GM23338 (cell line): Measurements from ENCODE around the gene TRIM14. TPM values are rescaled to one million over a fixed set of nuclear protein-coding genes. Genes with fewer than 3 reads are reported as not detected.

ENCODE experiments used
- ATAC-seq: fragments of 200-7000 bp; cut with Tn5 transposase; 3 replicates; pipeline ENCODE4 v1.9.1; 2020
- DNase-seq: peaks from one replicate; pipeline ENCODE4 v3.0.0-alpha.2; 2015; ENCODE audit warnings: low spot score
- H2AFZ ChIP-seq: fragments of 200-600 bp; sonication (generic); 2 replicates; pipeline ENCODE4 v1.8.0; 2016; ENCODE audit warnings: antibody characterized with exemption, mild to moderate bottlenecking, moderate library complexity
- H3F3A ChIP-seq: fragments of 200-600 bp; sonication (generic); replicated peaks from 2 replicates; pipeline ENCODE4 v1.8.0; 2017; ENCODE audit warnings: antibody characterized with exemption, mixed run types, low read depth
- H3K27ac ChIP-seq: fragments of 200-600 bp; sonication (generic); 2 replicates; pipeline ENCODE4 v1.6.1; 2016; ENCODE audit warnings: low read depth
- H3K27me3 ChIP-seq: fragments of 200-600 bp; sonication (generic); 2 replicates; pipeline ENCODE4 v1.8.0; 2016; ENCODE audit warnings: mild to moderate bottlenecking, mixed run types, moderate library complexity; ENCODE audit not compliant: insufficient read depth
- H3K36me3 ChIP-seq: fragments of 200-600 bp; sonication (generic); 2 replicates; pipeline ENCODE4 v1.8.0; 2016; ENCODE audit warnings: mild to moderate bottlenecking; ENCODE audit not compliant: insufficient read depth
- H3K4me1 ChIP-seq: fragments of 200-600 bp; sonication (generic); 2 replicates; pipeline ENCODE4 v1.8.0; 2016; ENCODE audit warnings: mild to moderate bottlenecking, moderate library complexity; ENCODE audit not compliant: insufficient read depth
- H3K4me2 ChIP-seq: fragments of 200-600 bp; sonication (generic); 2 replicates; pipeline ENCODE4 v1.7.1; 2017; ENCODE audit warnings: mixed run types
- H3K4me3 ChIP-seq: fragments of 200-600 bp; sonication (generic); 2 replicates; pipeline ENCODE4 v1.6.1; 2016; ENCODE audit warnings: mixed run types
- H3K79me2 ChIP-seq: fragments of 200-600 bp; sonication (generic); replicated peaks from 2 replicates; pipeline ENCODE4 v1.8.0; 2017; ENCODE audit warnings: mild to moderate bottlenecking; ENCODE audit not compliant: insufficient read depth
- H3K9me2 ChIP-seq: fragments of 200-600 bp; sonication (generic); 2 replicates; pipeline ENCODE4 v1.8.0; 2017; ENCODE audit not compliant: insufficient read depth
- H4K20me1 ChIP-seq: fragments of 200-600 bp; sonication (generic); replicated peaks from 2 replicates; pipeline ENCODE4 v1.8.0; 2017; ENCODE audit warnings: mild to moderate bottlenecking; ENCODE audit not compliant: insufficient read depth
- H3K27ac Mint-ChIP-seq: 2 replicates; pipeline ENCODE4 v1.8.0; 2020; ENCODE audit warnings: inconsistent platforms, mild to moderate bottlenecking, moderate library complexity, mixed read lengths
- H3K27me3 Mint-ChIP-seq: 3 replicates; pipeline ENCODE4 v1.8.0; 2022; ENCODE audit warnings: low read depth, mild to moderate bottlenecking, moderate library complexity, mixed read lengths, inconsistent platforms; ENCODE audit not compliant: insufficient read depth, poor library complexity
- H3K36me3 Mint-ChIP-seq: 3 replicates; pipeline ENCODE4 v1.8.0; 2021; ENCODE audit warnings: low read depth, mild to moderate bottlenecking, inconsistent platforms, moderate library complexity, mixed read lengths
- H3K4me1 Mint-ChIP-seq: 3 replicates; pipeline ENCODE4 v1.8.0; 2020; ENCODE audit warnings: mild to moderate bottlenecking, inconsistent platforms, mixed read lengths
- H3K4me3 Mint-ChIP-seq: 3 replicates; pipeline ENCODE4 v1.8.0; 2021; ENCODE audit warnings: moderate library complexity, mild to moderate bottlenecking, inconsistent platforms, mixed read lengths
- H3K9me3 Mint-ChIP-seq: 3 replicates; pipeline ENCODE4 v1.8.0; 2020; ENCODE audit warnings: moderate library complexity, mild to moderate bottlenecking, inconsistent platforms, mixed read lengths
- CREB1 ChIP-seq: fragments of 250-450 bp; sonication (Bioruptor Pico); IDR thresholded peaks from 2 replicates; pipeline ENCODE4 v1.5.0; 2020; ENCODE audit warnings: low read depth, mild to moderate bottlenecking, moderate library complexity
- CTCF ChIP-seq, 2 experiments: fragments of 200-600 bp in 1 of 2; sonication (generic) in 1 of 2; conservative IDR thresholded peaks; 2 replicates each; pipeline versions ENCODE4 v1.5.1 to v1.6.1; 2016 to 2017; ENCODE audit warnings: antibody characterized with exemption in 2 of 2, low read depth in 2 of 2, mild to moderate bottlenecking in 2 of 2, moderate library complexity in 1 of 2
- EZH2 ChIP-seq: fragments of 200-600 bp; sonication (generic); IDR thresholded peaks from one replicate; pipeline ENCODE4 v1.8.0; 2017; ENCODE audit warnings: antibody characterized with exemption, mild to moderate bottlenecking, low read depth; ENCODE audit not compliant: unreplicated experiment
- NANOG ChIP-seq: IDR thresholded peaks from 2 replicates; pipeline ENCODE4 v1.6.1; 2016; ENCODE audit warnings: antibody characterized with exemption, borderline replicate concordance
- POLR2AphosphoS5 ChIP-seq: IDR thresholded peaks from 2 replicates; pipeline ENCODE4 v1.6.1; 2016; ENCODE audit warnings: antibody characterized with exemption, low read depth
- ZNF114 ChIP-seq: fragments of 250-450 bp; sonication (Bioruptor Pico); IDR thresholded peaks from 2 replicates; pipeline ENCODE4 v1.5.0; 2020; ENCODE audit warnings: mild to moderate bottlenecking, moderate library complexity
- ZNF462 ChIP-seq: fragments of 250-450 bp; sonication (Bioruptor Pico); IDR thresholded peaks from 2 replicates; pipeline ENCODE4 v1.5.0; 2020; ENCODE audit warnings: mild to moderate bottlenecking, moderate library complexity
- polyA plus RNA-seq: library from polyadenylated mRNA; unstranded; fragments of >200 nt; fragmentation: Nextera tagmentation; extraction: Ambion mirVana; gene quantifications from 2 replicates; pipeline ENCODE4 v1.2.1, GENCODE V29; 2016
- total RNA-seq: library from RNA; depleted of rRNA; stranded (reverse); fragments of >200 nt; shearing (Covaris generic); gene quantifications from 2 replicates; pipeline ENCODE4 v1.2.3, GENCODE V29; 2014

The TRIM14 gene
- total and polyA plus RNA-seq, 2 experiments from 2014 or later, result 17.2 to 25.3 TPM

GRCh38 chr9:98057138-98057799, 61.8 kb downstream of the TRIM14 start (continued):
- TF ChIP-seq ZNF462 (CRISPR knock-in tag) (no peak), ZNF114 (CRISPR knock-in tag) (no peak), NANOG (no peak), CREB1 (CRISPR knock-in tag) (no peak), EZH2 (no peak)

- no peaks in the 10 kb centered on the region; the same call in 2 of the 3 replicates for H3K4me1 Mint-ChIP-seq
- H3K27me3 ChIP-seq, result no peaks in the 10 kb centered on the region
- 0 out of 2 replicates have a peak, but pooled peaks cover 5% of the 10 kb centered on the region for H3F3A ChIP-seq
- H3K27ac ChIP-seq, result peak within 1 kb of the TSS; percentile 78
- H4K20me1 ChIP-seq, result peaks cover 6% of the 10 kb centered on the region
- peak; percentile 92 for DNase-seq
- no peaks in the 10 kb centered on the region for H3K9me2 ChIP-seq
- ATAC-seq, result peak; percentile 96
- H3K27me3 Mint-ChIP-seq, result peaks cover 7% of the 10 kb centered on the region
- TF ChIP-seq CTCF (conservative IDR thresholded peaks at IDR 0.05; ENCODE audit: low read depth in 2 of 2), result peak in 1 of 2 experiments; percentile 20; a peak in 1 of 4 replicates
- peak; percentile 59 for TF ChIP-seq CREB1 (CRISPR knock-in tag)
- TF ChIP-seq POLR2AphosphoS5, result peak; percentile 86
- no peak for TF ChIP-seq EZH2
- TF ChIP-seq NANOG, result no peak
- H3K4me3 ChIP-seq, result peak within 1 kb of the TSS; percentile 73
- H2AFZ ChIP-seq, result peak within 1 kb of the TSS; percentile 94
- H3K4me1 ChIP-seq, result peaks cover 5% of the 10 kb centered on the region; the same call in 1 of the 2 replicates
- H3K79me2 ChIP-seq, result peaks cover 14% of the 10 kb centered on the region
- peaks cover 8% of the 10 kb centered on the region for H3K36me3 Mint-ChIP-seq
- peak within 1 kb of the TSS; percentile 86 for H3K4me2 ChIP-seq
- H3K9me3 Mint-ChIP-seq, result peaks cover 3% of the 10 kb centered on the region; the same call in 1 of the 3 replicates
- H3K27ac Mint-ChIP-seq, result peak within 1 kb of the TSS; percentile 70
- H3K36me3 ChIP-seq, result no peaks in the 10 kb centered on the region
- H3K4me3 Mint-ChIP-seq, result peak within 1 kb of the TSS; percentile 93
Observed at GRCh38 chr9:98056269-98057137, 62.5 kb downstream of the TRIM14 start, which contains the start of gene NANS. NANS (plus strand) TSS chr9:98056732; CDS start chr9:98056809, 77 bp downstream.
